ENCODE measurements around the gene SLX4IP. TPM values are rescaled to one million over a fixed set of nuclear protein-coding genes. Genes with fewer than 3 reads are reported as not detected.

The SLX4IP gene
- total RNA-seq, 4 donors from 2014 or later = 3.4 to 6.3 (median 3.9) TPM

- intact Hi-C loops (cut with DNase I) = no loop called here
- WGBS, 2 donors = 98% methylated on average over 2 of the region's 2 CpGs
Measured at GRCh38 chr20:10492844-10493243, 57.7 kb downstream of the SLX4IP start.

GRCh38 chr20:10495173-10495572 lies 60.1 kb downstream of the SLX4IP start:
- WGBS, 2 donors = 63 to 74% methylated on average over 2 of the region's 2 CpGs
- H3K4me3 ChIP-seq = no peak overlapping the region

More at GRCh38 chr20:10492844-10493243, 57.7 kb downstream of the SLX4IP start:
- no peak for TF ChIP-seq CTCF (IDR thresholded peaks at IDR 0.05)
- TF ChIP-seq POLR2A (IDR thresholded peaks at IDR 0.05) = no peak
- H3K27me3 ChIP-seq = no peaks in the 10 kb centered on the region
- DNase-seq = no peak
- H3K4me3 ChIP-seq = no peak overlapping the region
- peaks cover 0 to 41% (median 3%) of the 10 kb centered on the region in 3 donors for H3K4me1 ChIP-seq
- H3K9me3 ChIP-seq = no peaks in the 10 kb centered on the region
- H3K36me3 ChIP-seq = no peaks in the 10 kb centered on the region
- no peak overlapping the region for H3K27ac ChIP-seq

GRCh38 chr20:10496465-10496864 lies 61.4 kb downstream of the SLX4IP start:
- no peaks in the 10 kb centered on the region for H3K9me3 ChIP-seq
- intact Hi-C loops (cut with DNase I) = no loop called here
- peaks cover 0 to 18% (median 7%) of the 10 kb centered on the region in 3 donors for H3K4me1 ChIP-seq
- H3K27ac ChIP-seq = no peak overlapping the region
- H3K27me3 ChIP-seq = no peaks in the 10 kb centered on the region
- TF ChIP-seq POLR2A (IDR thresholded peaks at IDR 0.05) = no peak
- no peak for TF ChIP-seq CTCF (IDR thresholded peaks at IDR 0.05)
- H3K36me3 ChIP-seq = no peaks in the 10 kb centered on the region
- 76 to 87% methylated on average over 2 of the region's 2 CpGs for WGBS, 2 donors
- no peak for DNase-seq
- no peak overlapping the region for H3K4me3 ChIP-seq

More at GRCh38 chr20:10495173-10495572, 60.1 kb downstream of the SLX4IP start:
- Histone ChIP-seq H3K36me3 (no peaks in the 10 kb centered on the region), H3K27ac (no peak overlapping the region), H3K27me3 (no peaks in the 10 kb centered on the region), H3K9me3 (no peaks in the 10 kb centered on the region), H3K4me1 (peaks cover 0 to 18% (median 3%) of the 10 kb centered on the region in 3 donors)
- intact Hi-C loops (cut with DNase I) = no loop called here
- TF ChIP-seq CTCF (IDR thresholded peaks at IDR 0.05) = no peak
- TF ChIP-seq POLR2A (IDR thresholded peaks at IDR 0.05) = no peak
- DNase-seq = no peak

GRCh38 chr20:10497283-10497682 lies 62.2 kb downstream of the SLX4IP start:
- Histone ChIP-seq H3K4me3 (no peak overlapping the region), H3K4me1 (peaks cover 5 to 26% (median 7%) of the 10 kb centered on the region in 3 donors)
- TF ChIP-seq POLR2A (IDR thresholded peaks at IDR 0.05) (no peak), CTCF (IDR thresholded peaks at IDR 0.05) (no peak)

GRCh38 chr20:10497791-10498190 lies 62.7 kb downstream of the SLX4IP start:
- DNase-seq = no peak
- Histone ChIP-seq H3K4me3 (no peak overlapping the region), H3K9me3 (no peaks in the 10 kb centered on the region), H3K27ac (no peak overlapping the region), H3K27me3 (no peaks in the 10 kb centered on the region), H3K36me3 (no peaks in the 10 kb centered on the region), H3K4me1 (peaks cover 6 to 30% (median 7%) of the 10 kb centered on the region in 3 donors)
- no peak for TF ChIP-seq POLR2A (IDR thresholded peaks at IDR 0.05)
- no peak for TF ChIP-seq CTCF (IDR thresholded peaks at IDR 0.05)
- intact Hi-C loops (cut with DNase I) = no loop called here

More at GRCh38 chr20:10497283-10497682, 62.2 kb downstream of the SLX4IP start:
- H3K36me3 ChIP-seq = no peaks in the 10 kb centered on the region
- no peak for DNase-seq
- H3K27ac ChIP-seq = no peak overlapping the region
- H3K9me3 ChIP-seq = no peaks in the 10 kb centered on the region
- 92 to 96% methylated on average over 2 of the region's 2 CpGs for WGBS, 2 donors
- intact Hi-C loops (cut with DNase I) = no loop called here
- no peaks in the 10 kb centered on the region for H3K27me3 ChIP-seq

Data from esophagus squamous epithelium (tissue), 5 donors.